ENCODE data around the gene COL17A1. TPM values are rescaled to one million over a fixed set of nuclear protein-coding genes. Genes with fewer than 3 reads are reported as not detected.

The COL17A1 gene
- total RNA-seq, 1 experiment from 2014 or later: not detected

DNA sequence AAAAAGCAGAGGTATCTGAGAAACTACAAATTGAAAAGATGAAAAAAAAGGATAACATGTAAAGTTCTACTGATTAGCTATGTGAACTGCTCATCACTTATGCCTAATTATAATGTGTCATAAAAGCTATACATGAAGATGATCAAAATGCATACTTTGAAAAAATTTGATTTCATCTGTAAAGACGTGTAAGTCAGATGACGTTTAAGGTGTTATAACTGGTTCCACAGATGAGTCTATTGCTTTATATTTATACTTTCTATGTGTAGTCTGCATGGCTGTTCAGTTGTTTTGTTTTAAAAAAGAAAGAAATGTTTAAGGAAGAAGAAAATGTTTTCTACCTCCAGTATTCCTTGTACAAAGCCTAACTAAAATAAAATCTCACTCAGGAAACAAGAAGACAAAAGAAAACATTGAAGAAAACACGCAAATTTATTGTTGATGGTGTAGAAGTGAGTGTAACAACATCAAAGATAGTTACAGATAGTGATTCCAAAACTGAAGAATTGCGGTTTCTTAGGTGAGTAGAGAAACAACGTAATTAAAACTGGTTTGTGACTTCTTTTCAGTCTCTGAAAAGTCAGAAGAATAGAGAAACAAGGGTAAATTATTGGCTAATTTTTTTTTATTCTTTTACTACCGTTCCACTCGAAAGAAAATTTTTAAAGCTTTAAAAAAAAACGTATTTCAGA is 80.4 kb downstream of the COL17A1 start:
- POLR2A ChIA-PET (ENCODE audit: low non-redundant PET): no interaction called here
- peaks cover 32% of the 10 kb centered on the region for H3K36me3 ChIP-seq (ENCODE audit: insufficient read depth, low read length, poor library complexity, severe bottlenecking)
- no peaks in the 10 kb centered on the region for H3K9me3 ChIP-seq (ENCODE audit: low read depth, low read length, poor library complexity, severe bottlenecking)
- BruUV-seq (replicated peaks): no TSS peak
- CTCF ChIA-PET: no interaction called here
- intact Hi-C loops (cut with micrococcal nuclease; ENCODE audit: unreplicated experiment): no loop called here
- DNase-seq (ENCODE audit: low spot score): no peak
- TF ChIP-seq EZH2 (IDR thresholded peaks at IDR 0.05; ENCODE audit: borderline replicate concordance, low read depth, low read length, poor library complexity, severe bottlenecking): no peak
- TF ChIP-seq, protein P1, sequence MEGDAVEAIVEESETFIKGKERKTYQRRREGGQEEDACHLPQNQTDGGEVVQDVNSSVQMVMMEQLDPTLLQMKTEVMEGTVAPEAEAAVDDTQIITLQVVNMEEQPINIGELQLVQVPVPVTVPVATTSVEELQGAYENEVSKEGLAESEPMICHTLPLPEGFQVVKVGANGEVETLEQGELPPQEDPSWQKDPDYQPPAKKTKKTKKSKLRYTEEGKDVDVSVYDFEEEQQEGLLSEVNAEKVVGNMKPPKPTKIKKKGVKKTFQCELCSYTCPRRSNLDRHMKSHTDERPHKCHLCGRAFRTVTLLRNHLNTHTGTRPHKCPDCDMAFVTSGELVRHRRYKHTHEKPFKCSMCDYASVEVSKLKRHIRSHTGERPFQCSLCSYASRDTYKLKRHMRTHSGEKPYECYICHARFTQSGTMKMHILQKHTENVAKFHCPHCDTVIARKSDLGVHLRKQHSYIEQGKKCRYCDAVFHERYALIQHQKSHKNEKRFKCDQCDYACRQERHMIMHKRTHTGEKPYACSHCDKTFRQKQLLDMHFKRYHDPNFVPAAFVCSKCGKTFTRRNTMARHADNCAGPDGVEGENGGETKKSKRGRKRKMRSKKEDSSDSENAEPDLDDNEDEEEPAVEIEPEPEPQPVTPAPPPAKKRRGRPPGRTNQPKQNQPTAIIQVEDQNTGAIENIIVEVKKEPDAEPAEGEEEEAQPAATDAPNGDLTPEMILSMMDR (conservative IDR thresholded peaks at IDR 0.05; ENCODE audit: low read depth, low read length): no peak
- no peaks in the 10 kb centered on the region for H3K4me1 ChIP-seq (ENCODE audit: insufficient read depth, low read length, poor library complexity, severe bottlenecking)
- H3K27ac ChIP-seq (ENCODE audit: low read depth, low read length, poor library complexity, severe bottlenecking): no peak overlapping the region
- H3K4me3 ChIP-seq (ENCODE audit: low read depth, low read length, poor library complexity, severe bottlenecking): no peak overlapping the region
- H3K27me3 ChIP-seq (replicated peaks; ENCODE audit: insufficient read depth, low read depth, low read length, poor library complexity): no peaks in the 10 kb centered on the region

DNA sequence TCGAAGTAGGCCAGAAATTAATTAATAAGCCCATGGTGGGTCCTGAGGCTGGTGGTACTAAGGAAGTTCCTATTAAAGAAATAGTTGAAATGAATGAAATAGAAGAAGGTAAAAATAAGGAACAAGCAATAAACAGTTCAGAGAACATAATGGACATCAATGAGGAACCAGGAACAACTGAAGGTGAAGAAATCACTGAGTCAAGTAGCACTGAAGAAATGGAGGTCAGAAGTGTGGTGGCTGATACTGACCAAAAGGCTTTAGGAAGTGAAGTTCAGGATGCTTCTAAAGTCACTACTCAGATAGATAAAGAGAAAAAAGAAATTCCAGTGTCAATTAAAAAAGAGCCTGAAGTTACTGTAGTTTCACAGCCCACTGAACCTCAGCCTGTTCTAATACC is 82.8 kb downstream of the COL17A1 start:
- no TSS peak for BruUV-seq (replicated peaks)
- no peak for TF ChIP-seq EZH2 (IDR thresholded peaks at IDR 0.05; ENCODE audit: borderline replicate concordance, low read depth, low read length, poor library complexity, severe bottlenecking)
- TF ChIP-seq, protein P1 (conservative IDR thresholded peaks at IDR 0.05; ENCODE audit: low read depth, low read length): no peak
- H3K27ac ChIP-seq (ENCODE audit: low read depth, low read length, poor library complexity, severe bottlenecking): no peak overlapping the region
- no peak for DNase-seq (ENCODE audit: low spot score)
- H3K36me3 ChIP-seq (ENCODE audit: insufficient read depth, low read length, poor library complexity, severe bottlenecking): peaks cover 44% of the 10 kb centered on the region
- no peaks in the 10 kb centered on the region for H3K9me3 ChIP-seq (ENCODE audit: low read depth, low read length, poor library complexity, severe bottlenecking)
- no peaks in the 10 kb centered on the region for H3K4me1 ChIP-seq (ENCODE audit: insufficient read depth, low read length, poor library complexity, severe bottlenecking)
- POLR2A ChIA-PET (ENCODE audit: low non-redundant PET): no interaction called here
- no peaks in the 10 kb centered on the region for H3K27me3 ChIP-seq (replicated peaks; ENCODE audit: insufficient read depth, low read depth, low read length, poor library complexity)
- CTCF ChIA-PET: no interaction called here
- no peak overlapping the region for H3K4me3 ChIP-seq (ENCODE audit: low read depth, low read length, poor library complexity, severe bottlenecking)
- intact Hi-C loops (cut with micrococcal nuclease; ENCODE audit: unreplicated experiment): no loop called here

DNA sequence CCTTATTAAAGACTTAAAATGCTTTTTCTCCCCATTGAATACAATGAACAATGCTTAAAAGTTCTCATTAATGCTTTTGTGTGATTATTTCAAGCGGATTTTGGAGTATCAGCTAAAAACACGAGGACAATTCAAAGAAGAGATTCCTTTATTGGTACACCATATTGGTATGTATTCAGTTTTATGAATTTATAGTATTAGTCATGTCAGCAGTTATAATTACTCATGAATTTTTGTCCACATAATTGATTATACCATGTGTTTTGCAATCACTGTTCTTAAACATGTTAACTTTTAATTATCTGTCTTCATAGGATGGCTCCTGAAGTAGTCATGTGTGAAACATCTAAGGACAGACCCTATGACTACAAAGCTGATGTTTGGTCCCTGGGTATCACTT is 86.9 kb downstream of the COL17A1 start:
- H3K27ac ChIP-seq (ENCODE audit: low read depth, low read length, poor library complexity, severe bottlenecking): no peak overlapping the region
- intact Hi-C loops (cut with micrococcal nuclease; ENCODE audit: unreplicated experiment): no loop called here
- ChIA-PET CTCF (no interaction called here), POLR2A (ENCODE audit: low non-redundant PET) (no interaction called here)
- no TSS peak for BruUV-seq (replicated peaks)
- no peak for DNase-seq (ENCODE audit: low spot score)
- no peak overlapping the region for H3K4me3 ChIP-seq (ENCODE audit: low read depth, low read length, poor library complexity, severe bottlenecking)
- no peaks in the 10 kb centered on the region for H3K27me3 ChIP-seq (replicated peaks; ENCODE audit: insufficient read depth, low read depth, low read length, poor library complexity)
- no peaks in the 10 kb centered on the region for H3K9me3 ChIP-seq (ENCODE audit: low read depth, low read length, poor library complexity, severe bottlenecking)
- H3K4me1 ChIP-seq (ENCODE audit: insufficient read depth, low read length, poor library complexity, severe bottlenecking): no peaks in the 10 kb centered on the region
- peaks cover 41% of the 10 kb centered on the region for H3K36me3 ChIP-seq (ENCODE audit: insufficient read depth, low read length, poor library complexity, severe bottlenecking)
- TF ChIP-seq, protein P1 (conservative IDR thresholded peaks at IDR 0.05; ENCODE audit: low read depth, low read length): no peak
- TF ChIP-seq EZH2 (IDR thresholded peaks at IDR 0.05; ENCODE audit: borderline replicate concordance, low read depth, low read length, poor library complexity, severe bottlenecking): no peak
